HS-5 (cell line): ENCODE data around the gene SND1.
A peak's percentile ranks its signal among the peaks of the same experiment; 100 is the strongest.

Source experiments
- DNase-seq: peaks from one replicate; pipeline ENCODE4 v3.0.0-alpha.2; 2012; ENCODE audit warnings: low read depth

The SND1 gene

DNA sequence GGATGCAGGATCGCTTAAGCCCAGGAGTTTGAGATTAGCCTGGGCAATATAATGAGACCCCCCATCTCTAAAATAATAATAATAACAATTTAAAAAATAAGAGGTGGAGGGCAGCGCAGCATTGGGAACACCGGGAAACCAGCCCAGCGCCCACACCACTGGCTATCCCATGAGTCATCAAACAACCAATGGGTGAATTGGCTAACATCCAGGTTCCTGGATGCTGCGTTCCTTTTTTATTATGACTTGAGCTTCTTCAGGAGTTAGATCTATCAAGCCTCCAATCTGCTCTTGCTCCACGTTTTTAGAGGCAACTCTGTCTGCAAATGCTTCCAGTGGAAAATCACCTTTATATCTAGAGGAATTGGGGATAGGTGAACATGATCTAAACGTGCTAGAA lies 389.2 kb downstream of the SND1 start:
- no peak for DNase-seq

- DNase-seq = no peak
Measured at GRCh38 chr7:128042012-128042411, 390.0 kb downstream of the SND1 start.

GRCh38 chr7:128044064-128044463 lies 392.1 kb downstream of the SND1 start:
- DNase-seq = no peak

GRCh38 chr7:128045158-128045557 lies 393.2 kb downstream of the SND1 start:
- no peak for DNase-seq

- no peak for DNase-seq
Measured at GRCh38 chr7:128045766-128046165, 393.8 kb downstream of the SND1 start.

GRCh38 chr7:128052404-128052803 lies 400.4 kb downstream of the SND1 start:
- no peak for DNase-seq

DNA sequence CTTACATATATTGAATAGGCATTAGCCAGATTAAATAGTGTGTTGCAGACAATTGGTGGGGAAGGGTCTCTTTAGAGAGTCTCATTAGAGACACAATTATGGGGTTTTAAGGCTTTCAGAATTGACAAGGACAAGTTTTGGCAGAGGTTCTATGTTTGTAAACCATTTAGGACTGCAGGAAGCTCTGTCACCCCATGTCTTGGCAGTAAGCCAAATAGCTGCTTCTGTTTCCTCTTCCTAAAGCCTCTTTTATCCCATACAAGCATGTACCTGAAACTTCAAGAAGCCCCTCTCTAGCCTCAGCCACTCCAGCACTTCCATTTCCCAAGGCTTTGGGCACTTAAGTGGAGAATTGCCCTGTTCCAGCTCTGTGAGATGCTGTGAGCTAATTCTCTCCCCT lies 401.0 kb downstream of the SND1 start:
- no peak for DNase-seq

DNA sequence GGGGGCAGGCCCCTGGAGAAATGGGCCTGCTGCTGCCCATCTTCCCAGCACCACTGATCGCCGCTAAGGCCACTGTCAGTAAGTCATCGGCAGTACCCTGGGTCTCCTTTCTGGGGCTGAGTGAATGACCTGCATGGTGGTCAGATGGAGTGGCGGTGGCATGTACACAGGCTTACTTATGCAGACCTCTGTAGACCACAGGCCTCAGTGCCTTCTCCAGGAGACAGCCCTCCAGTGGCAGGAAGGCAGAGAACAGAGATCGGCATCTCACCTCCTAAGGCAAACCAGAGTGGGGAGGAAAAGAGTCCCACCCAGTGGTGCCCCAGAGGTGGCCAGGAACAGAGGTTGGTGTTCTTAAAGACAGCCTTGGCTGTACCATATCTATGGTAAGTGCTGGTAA lies 402.0 kb downstream of the SND1 start:
- no peak for DNase-seq

GRCh38 chr7:128054511-128054910 lies 402.5 kb downstream of the SND1 start:
- no peak for DNase-seq

GRCh38 chr7:128055637-128056036 lies 403.6 kb downstream of the SND1 start:
- DNase-seq = no peak

- peak; percentile 14 for DNase-seq
Measured at GRCh38 chr7:128056901-128057300, 404.9 kb downstream of the SND1 start.

GRCh38 chr7:128057909-128058308 lies 405.9 kb downstream of the SND1 start:
- DNase-seq = no peak

DNA sequence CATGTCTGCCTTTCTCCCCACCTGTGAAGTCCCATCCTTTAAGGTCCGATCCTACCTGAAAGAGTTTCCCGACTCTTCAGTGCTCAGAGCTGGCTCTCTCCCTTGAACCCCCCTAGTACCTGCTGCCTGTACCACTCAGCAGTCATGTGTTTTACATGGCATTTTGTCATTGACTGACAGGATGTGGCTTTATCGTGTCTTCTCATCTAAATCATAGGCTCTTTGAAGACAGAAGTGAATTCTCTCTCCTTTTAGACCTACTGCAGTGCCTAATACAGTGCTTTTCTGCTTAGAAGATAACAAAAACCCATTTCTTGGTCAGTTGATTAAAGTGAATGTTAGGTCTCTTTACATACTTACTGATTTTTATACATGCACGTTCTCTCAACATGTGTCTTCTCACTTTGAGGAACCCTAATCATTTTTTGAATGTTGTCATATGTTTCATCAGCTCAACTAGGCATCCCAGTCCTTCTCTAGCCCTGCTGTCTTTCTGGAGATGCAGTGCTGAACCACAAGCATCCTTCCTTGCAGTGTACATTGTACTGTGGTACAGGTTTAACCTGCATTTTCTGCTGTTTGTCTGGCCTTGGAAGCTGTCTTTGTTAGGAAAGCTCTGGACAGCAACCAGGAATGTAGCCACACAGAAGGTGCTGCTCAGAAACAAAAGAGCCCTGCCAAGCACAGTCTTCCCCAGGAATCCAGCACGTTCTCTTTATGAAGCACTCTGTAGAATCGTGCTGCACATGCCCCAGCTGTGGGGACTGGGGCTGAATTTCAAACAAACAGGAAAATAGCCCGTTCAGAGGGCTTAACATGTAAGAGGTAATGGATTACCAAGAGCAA lies 407.4 kb downstream of the SND1 start:
- DNase-seq = no peak

- no peak for DNase-seq
Measured at GRCh38 chr7:128060018-128060417, 408.0 kb downstream of the SND1 start.

- no peak for DNase-seq
Measured at GRCh38 chr7:128063088-128063487, 411.1 kb downstream of the SND1 start.

GRCh38 chr7:128065872-128066271 lies 413.9 kb downstream of the SND1 start:
- no peak for DNase-seq

DNA sequence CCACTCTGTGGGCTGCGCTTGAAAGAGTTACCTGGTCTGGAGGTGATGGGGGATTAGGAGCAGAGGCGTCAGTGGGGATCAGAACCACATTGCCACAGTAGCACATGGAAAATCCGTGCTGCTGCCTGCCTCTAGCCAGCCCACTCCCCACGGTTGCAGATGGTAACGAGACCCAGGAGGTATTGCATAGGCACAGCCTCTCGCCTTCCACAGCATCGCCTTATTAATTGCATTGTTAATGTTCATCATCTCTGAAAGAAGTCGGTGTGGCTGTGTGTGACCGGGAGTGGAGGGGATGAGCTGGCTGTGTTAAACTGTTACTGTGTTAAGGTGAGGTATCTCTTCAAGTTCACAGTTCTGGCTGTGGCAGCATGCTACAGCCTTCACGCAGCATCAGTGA lies 414.4 kb downstream of the SND1 start:
- no peak for DNase-seq

- DNase-seq = no peak
Measured at GRCh38 chr7:128066858-128067257, 414.9 kb downstream of the SND1 start.

GRCh38 chr7:128067983-128068382 lies 416.0 kb downstream of the SND1 start:
- no peak for DNase-seq

- no peak for DNase-seq
Measured at GRCh38 chr7:128068785-128069184, 416.8 kb downstream of the SND1 start.

GRCh38 chr7:128069373-128070364 lies 417.7 kb downstream of the SND1 start:
- DNase-seq = no peak

GRCh38 chr7:128071376-128071775 lies 419.4 kb downstream of the SND1 start:
- no peak for DNase-seq

DNA sequence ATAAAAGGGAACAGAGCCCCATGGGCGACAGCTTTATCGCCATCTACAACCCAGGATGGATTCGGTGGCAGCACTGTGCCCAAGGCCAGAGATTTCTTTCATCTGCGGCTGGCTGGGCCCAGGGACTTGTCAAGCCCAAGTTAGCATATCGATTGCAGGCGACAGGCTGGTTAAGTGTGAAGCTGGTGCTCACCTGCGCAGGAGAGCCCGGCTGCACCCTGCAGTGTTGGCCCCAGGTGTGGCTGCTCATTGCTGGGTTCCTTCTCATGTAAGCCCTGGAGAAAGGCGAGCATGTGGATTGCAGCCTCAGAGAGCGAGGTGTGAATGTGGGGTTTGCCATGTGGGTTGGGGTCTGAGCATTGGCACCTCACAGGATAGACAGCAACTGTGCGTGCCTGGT lies 419.8 kb downstream of the SND1 start:
- DNase-seq = no peak
